Right lobe of liver (tissue), 4 donors: ENCODE data around the gene WWC2.

Experiments used
- CTCF ChIP-seq, 4 donors: fragments of 200-600 bp in 3 of 4; fragments of 450-650 bp in 1 of 4; IDR thresholded peaks; one replicate each; pipeline versions ENCODE4 v1.5.1 to v1.8.0; 2016 to 2022; ENCODE audit warnings: antibody characterized with exemption in 4 of 4, mild to moderate bottlenecking in 2 of 4
- POLR2A ChIP-seq: fragments of 450-650 bp; IDR thresholded peaks from one replicate; pipeline ENCODE4 v1.6.1; 2017; ENCODE audit warnings: antibody characterized with exemption, mild to moderate bottlenecking
- donor health status: DM: no; HTN: no; CAD: no.
- donor health status: DM: no; HTN: no; CAD: no.
- donor health status: DM: no; HTN: yes; CAD: no.

GRCh38 chr4:183314806-183315205 lies 215.7 kb downstream of the WWC2 start:
- TF ChIP-seq POLR2A (no peak), CTCF (IDR thresholded peaks at IDR 0.05) (no peak)
